GM19328 (cell line): ENCODE measurements around the gene CRYBB3.
"Not testable (repeated sequence)": the region's sequence is repeated elsewhere in the genome, so short reads cannot be mapped to it uniquely, and the experiment has no call there.

Source experiments
- ATAC-seq: cut with Tn5 transposase; IDR thresholded peaks from one replicate; pipeline ENCODE4 v1.9.1; 2021; ENCODE audit warnings: mild to moderate bottlenecking, moderate library complexity; ENCODE audit not compliant: unreplicated experiment

Gene CRYBB3

DNA sequence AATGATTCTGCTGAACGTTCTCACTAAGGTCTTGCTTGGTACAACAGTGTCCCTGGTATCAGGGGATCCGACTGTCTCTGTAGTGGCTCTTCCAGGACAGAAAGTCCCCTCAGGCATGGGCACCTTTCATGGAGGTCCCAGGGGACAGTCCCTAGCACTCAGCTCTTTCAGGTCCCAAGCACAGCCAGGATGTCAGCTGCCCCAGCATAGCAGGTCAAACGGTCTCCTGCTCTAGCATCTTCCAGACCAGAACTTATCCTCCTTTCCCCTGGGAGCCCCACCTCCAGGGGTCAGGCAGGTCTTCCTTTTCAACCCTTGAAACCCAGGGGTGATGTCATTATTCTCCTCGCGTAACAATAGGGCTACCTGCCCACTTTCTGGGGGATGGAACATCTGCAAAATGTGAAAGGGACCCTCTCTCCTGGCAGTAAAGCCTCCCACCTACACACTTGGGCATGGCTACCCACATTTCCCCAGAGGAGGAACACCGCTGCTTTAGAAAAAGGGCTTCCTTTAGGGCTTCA, 24.7 kb upstream of the CRYBB3 start:
- ATAC-seq = no peak

GRCh38 chr22:25176175-25176574, 23.5 kb upstream of the CRYBB3 start:
- no peak for ATAC-seq

- no peak for ATAC-seq
These were observed 22.9 kb upstream of the CRYBB3 start for GRCh38 chr22:25176799-25177198.

DNA sequence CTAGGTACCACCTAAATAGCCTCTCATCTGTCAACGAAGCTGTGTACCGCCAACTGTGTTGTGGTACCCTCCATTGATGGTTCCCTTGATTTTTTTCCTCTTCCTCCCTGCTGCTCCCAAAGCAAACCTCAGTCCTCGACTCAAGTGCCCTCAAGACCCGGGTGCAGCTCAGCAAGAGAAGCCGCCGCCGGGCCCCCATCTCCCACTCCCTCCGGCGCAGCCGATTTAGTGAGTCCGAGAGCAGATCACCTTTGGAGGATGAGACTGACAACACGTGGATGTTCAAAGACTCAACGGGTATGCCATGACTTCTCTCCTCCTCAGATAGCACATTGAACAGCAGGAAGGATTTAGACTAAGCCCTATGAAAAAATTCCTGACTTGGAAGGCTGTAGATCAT, 22.4 kb upstream of the CRYBB3 start:
- no peak for ATAC-seq

DNA sequence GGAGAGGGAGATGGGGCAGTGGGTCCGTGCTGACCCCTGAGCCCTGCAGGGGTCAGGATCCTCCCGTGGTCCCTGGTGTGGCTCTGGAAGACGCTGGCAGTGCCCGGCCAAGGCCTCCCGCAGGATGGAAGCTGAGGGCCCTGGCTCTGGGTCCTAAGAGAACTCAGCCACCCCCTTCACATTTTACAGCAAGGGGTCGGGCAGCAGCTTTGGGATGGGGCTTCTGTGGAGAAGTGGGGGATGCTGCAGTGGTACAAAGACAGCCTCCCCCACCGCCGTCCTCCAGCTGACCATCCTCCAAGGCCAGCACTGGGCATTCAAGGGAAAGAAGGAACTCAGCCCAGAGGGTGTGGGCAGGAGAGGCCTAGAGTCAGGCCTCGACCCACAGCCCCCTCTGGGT, 21.8 kb upstream of the CRYBB3 start:
- ATAC-seq = no peak

- not testable (repeated sequence) for ATAC-seq
These were observed 21.3 kb upstream of the CRYBB3 start for GRCh38 chr22:25178348-25178747.

DNA sequence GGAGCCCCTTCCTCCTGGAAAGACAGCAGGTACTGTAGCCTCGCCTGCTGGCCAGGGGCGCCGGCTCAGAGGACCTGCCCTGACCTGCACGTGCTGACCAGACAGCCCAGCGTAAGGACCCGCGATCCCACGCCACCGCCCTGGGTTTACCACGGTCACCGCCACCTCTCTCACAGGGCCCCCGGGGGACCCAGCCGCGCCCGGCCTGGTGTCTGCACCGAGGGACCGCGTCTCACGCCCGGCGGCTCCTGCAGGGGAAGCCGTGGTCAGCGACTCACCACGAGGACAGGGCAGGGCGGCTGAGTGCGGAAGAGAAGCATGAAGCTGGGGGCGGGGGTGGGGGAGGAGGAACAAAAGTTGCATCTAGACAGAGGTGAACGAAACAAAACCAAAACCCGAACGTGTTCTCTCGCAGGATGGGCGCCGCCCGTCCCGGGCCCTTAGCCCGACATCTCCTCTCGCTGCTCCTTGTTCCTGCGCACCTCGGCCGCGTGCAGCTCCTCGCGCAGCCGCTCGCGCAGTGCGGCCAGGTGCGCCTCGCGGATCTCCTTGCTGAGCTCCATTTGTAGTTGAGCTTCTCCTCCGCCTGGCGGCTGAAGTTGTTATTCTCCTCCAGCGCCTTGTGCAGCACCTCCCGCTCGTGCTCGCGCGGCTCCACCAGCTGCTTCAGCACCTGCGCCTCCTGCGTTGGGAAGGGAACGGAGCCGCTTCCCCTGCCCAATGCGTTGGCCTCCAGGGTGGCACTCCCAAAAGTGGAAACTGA, 20.6 kb upstream of the CRYBB3 start:
- not testable (repeated sequence) for ATAC-seq

DNA sequence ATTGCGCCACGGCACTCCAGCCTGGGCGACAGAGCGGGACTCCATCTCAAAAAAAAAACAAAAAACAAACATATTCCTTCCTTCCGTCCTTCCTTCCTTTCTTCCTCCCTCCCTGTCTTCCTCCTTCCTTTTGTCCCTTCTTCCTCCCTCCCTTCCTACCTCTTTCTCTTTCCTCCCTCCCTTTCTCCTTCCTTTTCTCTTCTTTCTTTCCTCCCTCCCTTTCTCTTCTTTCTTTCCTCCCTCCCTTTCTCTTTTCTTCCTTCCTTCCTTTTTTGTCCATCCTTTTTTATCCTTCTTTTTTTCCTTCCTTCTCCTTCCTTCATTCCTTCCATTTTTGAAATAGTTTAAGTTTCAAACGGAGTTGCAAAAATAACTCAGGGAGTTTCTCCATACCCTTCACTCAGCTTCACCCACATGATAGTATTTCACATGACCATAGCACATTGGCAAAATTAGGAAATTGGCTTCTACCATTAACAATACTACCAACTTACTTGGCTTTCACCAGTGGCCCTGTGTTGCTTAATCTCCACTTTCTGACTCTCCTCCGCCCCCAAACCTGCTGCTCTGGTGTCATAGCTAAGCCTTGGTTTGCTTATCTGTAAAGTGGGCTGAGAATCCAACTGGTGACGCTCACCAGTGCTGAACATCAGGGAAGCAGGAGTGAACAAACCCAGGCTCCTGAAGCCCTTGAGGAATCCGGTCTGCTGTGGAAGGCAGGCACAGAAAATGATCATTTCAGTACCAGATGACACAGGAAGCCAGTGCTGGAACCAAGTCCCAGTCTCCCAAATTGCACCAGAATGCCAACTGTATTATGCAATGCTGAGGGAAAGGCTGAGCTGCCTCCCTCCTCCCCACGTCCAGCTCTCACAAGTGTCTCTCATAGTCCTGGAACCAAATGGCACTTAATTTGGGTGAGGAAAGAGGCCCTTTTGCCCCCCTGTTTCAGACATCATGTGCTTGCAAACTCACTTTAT, 17.2 kb upstream of the CRYBB3 start:
- ATAC-seq = no peak

DNA sequence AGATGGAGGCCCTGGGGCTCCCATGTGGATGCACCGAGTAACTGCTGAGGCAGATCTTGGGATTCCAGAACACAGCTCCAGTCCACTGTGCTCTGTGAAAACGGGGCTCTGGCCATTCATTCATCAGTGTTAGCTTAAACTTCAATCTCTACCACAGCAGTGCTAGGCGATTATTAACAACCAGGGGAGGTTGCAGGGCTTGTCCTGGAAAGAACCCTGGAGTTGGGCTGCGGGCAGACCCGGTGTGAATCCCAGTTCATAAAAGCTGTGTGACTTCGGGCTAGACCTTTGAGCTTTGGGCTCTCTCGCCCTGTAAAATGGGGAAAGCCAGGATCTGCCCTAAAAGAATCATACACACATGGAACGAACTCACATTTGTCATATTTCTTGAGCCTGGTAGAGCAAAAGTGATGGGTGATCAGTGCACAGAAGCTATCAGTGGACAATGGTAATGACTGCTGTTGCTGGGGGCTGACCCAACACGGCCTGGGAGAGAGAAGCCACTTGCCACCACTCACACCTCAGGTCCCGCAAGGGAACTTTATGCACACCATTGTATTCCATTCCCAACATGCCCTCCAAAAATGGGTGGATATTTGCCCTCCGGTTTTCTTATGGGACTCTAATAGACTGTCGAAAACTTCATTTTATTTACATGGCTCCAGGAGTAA, 15.6 kb upstream of the CRYBB3 start:
- ATAC-seq = no peak

- no peak for ATAC-seq
These were observed 13.5 kb upstream of the CRYBB3 start for GRCh38 chr22:25186140-25186539.

DNA sequence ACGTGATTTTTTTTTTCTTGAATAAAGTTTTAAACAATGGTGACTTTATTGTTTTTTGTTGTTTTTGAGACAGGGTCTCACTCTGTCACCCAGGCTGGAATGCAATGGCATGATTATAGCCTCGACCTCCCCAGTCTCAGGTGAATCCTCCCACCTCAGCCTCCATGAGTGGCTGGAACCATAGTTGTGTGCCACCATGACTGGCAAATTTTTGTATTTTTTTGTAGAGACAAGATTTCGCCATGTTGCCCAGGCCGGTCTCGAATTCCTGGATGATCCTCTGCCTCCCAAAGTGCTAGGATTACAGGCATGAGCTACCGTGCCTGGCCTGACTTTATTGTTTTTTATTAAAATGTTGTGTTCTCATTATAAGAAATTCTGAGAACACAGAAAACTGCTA, 12.2 kb upstream of the CRYBB3 start:
- no peak for ATAC-seq

- ATAC-seq = no peak
These were observed 7.3 kb upstream of the CRYBB3 start for GRCh38 chr22:25192406-25192805.

DNA sequence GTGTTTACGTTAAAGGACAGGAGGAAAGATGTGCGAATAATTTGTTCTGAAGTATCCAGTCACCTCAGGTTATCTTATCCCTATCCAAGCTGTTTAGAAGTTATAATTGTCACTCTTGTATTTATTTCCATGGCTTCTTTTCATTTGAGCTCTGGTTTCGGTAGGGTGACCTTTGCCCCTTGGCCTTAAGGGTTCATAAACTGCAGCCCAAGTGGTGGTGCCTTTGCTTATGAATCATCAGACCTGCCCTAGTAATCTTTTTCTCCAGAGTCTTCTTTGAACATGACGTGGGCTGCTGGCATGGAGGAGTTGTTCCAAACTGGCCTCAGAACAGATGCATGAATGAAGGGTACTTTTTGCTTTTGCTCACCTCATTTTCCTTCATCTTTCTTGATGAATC, 6.5 kb upstream of the CRYBB3 start:
- no peak for ATAC-seq

GRCh38 chr22:25193548-25193947, 6.1 kb upstream of the CRYBB3 start:
- no peak for ATAC-seq

DNA sequence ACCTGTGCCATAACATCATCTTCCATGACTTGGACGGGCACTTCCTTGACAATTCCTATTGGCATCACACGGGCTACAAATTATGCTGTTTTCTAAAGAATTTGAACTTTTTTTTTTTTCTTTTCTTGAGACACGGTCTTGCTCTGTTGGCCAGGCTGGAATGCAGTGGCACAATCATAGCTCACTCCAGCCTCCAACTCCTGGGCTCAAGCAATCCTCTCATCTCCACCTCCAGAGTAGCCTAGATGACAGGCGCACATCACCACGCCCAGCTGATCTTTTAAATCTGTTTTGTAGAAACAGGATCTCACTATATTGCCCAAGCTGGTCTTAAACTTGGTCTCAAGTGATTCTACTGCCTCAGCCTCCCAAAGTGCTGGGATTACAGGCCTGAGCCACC, 3.3 kb upstream of the CRYBB3 start:
- no peak for ATAC-seq

DNA sequence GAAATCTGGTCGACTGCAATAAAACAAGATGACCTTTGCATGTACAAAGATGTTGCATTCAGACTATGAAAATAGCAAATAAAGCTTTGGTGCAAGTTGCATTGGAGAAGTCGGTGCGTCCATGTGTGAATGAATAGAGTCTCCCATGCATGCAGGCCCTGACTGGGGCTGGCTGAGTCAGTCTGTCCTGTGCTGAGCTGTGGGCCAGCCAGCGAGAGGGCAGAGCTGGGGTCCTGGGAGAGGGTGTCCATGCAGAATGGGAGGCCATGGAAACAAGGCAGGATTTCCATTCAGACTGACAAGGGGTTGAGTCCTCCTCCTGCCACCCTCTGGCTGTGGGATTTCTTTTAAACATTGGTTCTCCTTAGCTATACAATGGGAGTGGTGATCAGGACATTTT, 2.3 kb upstream of the CRYBB3 start:
- ATAC-seq = no peak

GRCh38 chr22:25200967-25201366, 1.3 kb downstream of the CRYBB3 start:
- ATAC-seq = no peak

- no peak for ATAC-seq
These were observed 2.1 kb downstream of the CRYBB3 start for GRCh38 chr22:25201557-25202273.

DNA sequence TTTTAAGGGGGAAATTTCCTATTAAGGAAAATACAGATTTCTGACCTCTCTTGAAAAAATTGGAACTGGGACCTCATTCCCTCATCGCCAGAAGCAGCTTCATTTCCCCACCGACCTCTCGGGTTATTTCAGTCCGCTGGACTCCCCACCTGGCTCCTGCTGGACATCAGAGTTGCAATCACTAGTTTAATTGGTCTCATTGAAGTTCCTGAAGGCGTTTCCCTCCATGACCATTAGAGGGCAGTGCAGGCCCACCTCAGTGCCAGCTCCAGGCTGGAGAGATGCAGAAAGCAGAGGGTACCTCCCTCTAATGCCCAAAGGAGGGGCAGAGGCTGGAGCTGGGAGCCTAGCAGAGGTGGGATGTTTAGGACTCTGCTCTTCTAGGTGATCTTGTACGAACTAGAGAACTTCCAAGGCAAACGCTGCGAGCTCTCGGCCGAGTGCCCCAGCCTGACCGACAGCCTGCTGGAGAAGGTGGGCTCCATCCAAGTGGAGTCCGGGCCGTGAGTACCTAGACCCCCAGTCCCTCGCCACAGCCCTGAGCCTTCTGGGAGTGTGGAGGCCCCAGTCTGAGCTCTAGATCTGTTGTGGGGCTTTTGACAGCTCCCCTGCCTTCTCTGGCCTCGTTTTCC, 2.7 kb downstream of the CRYBB3 start:
- no peak for ATAC-seq

GRCh38 chr22:25203082-25203481, 3.4 kb downstream of the CRYBB3 start:
- ATAC-seq = no peak
